ENCODE measurements around the gene OSMR. TPM values are rescaled to one million over a fixed set of nuclear protein-coding genes. Genes with fewer than 3 reads are reported as not detected.

The OSMR gene
- total RNA-seq, 2 experiments from 2014 or later, result not detected

GRCh38 chr5:38874948-38875456 lies 29.2 kb downstream of the OSMR start:
- Histone ChIP-seq H3K4me1 (ENCODE audit: insufficient read depth, low read length, poor library complexity, severe bottlenecking) (no peaks in the 10 kb centered on the region), H3K4me3 (ENCODE audit: low read depth, low read length, poor library complexity, severe bottlenecking) (no peak overlapping the region), H3K27ac (ENCODE audit: low read depth, low read length, poor library complexity, severe bottlenecking) (no peak overlapping the region), H3K36me3 (ENCODE audit: insufficient read depth, low read length) (no peaks in the 10 kb centered on the region), H3K9me3 (ENCODE audit: low read length) (no peaks in the 10 kb centered on the region), H3K9me2 (ENCODE audit: insufficient read depth, low read length) (no peaks in the 10 kb centered on the region), H3K79me2 (ENCODE audit: insufficient read depth, low read depth, low read length) (no peaks in the 10 kb centered on the region), H3K4me2 (ENCODE audit: low read length) (no peak overlapping the region), H2AFZ (ENCODE audit: low read length) (no peak overlapping the region), H4K20me1 (ENCODE audit: insufficient read depth, low read length) (no peaks in the 10 kb centered on the region; the same call in 1 of the 2 replicates)
- ChIA-PET POLR2A (no interaction called here), CTCF (ENCODE audit: unreplicated experiment) (no interaction called here)
- DNase-seq (ENCODE audit: low spot score), result no peak
- intact Hi-C loops (cut with micrococcal nuclease; ENCODE audit: unreplicated experiment), result no loop called here
- BruUV-seq (replicated peaks), result no TSS peak
- TF ChIP-seq CTCF (conservative IDR thresholded peaks at IDR 0.05; ENCODE audit: low read length), result no peak
- TF ChIP-seq EZH2phosphoT487 (IDR thresholded peaks at IDR 0.05; ENCODE audit: borderline replicate concordance, low read depth, low read length), result no peak

DNA sequence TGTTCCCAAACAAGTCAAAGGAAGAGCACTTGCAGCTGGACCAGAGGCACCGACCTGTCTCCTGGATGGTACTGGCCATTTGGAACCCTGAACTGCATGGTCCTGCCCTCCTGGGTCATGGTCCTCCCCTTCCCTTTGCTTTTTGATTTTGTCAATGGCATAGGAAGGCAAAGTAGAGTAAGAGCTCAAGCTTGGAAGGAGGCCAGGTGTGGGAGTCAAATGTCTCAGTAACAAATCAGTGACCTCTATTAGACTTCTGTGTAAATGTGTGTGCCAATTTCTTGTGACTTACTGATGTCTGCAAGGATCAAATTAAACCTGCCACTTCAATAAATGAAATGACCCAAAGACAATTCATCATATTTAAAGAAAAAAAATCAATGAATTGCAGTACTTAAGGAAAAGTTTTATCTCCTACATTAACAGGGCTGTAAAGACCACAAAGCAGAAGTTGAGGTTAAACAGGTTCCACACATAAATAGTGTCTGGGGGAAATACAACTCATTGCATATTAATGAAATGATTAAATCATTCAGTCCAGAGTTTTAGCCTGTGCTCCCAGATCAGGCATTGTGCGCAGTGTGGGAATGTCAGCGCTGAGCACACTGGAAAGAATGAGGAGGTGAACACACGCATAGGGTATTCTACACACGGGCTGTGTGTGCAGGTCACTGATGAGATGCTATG lies 32.7 kb downstream of the OSMR start:
- H3K4me3 ChIP-seq (ENCODE audit: low read depth, low read length, poor library complexity, severe bottlenecking), result no peak overlapping the region
- no peak overlapping the region for H3K4me2 ChIP-seq (ENCODE audit: low read length)
- H2AFZ ChIP-seq (ENCODE audit: low read length), result no peak overlapping the region
- ChIA-PET CTCF (ENCODE audit: unreplicated experiment) (no interaction called here), POLR2A (no interaction called here)
- intact Hi-C loops (cut with micrococcal nuclease; ENCODE audit: unreplicated experiment), result no loop called here
- no peaks in the 10 kb centered on the region; the same call in 1 of the 2 replicates for H4K20me1 ChIP-seq (ENCODE audit: insufficient read depth, low read length)
- DNase-seq (ENCODE audit: low spot score), result no peak
- BruUV-seq (replicated peaks), result no TSS peak
- H3K9me2 ChIP-seq (ENCODE audit: insufficient read depth, low read length), result no peaks in the 10 kb centered on the region
- no peak overlapping the region for H3K27ac ChIP-seq (ENCODE audit: low read depth, low read length, poor library complexity, severe bottlenecking)
- no peaks in the 10 kb centered on the region for H3K4me1 ChIP-seq (ENCODE audit: insufficient read depth, low read length, poor library complexity, severe bottlenecking)
- H3K36me3 ChIP-seq (ENCODE audit: insufficient read depth, low read length), result no peaks in the 10 kb centered on the region
- TF ChIP-seq CTCF (conservative IDR thresholded peaks at IDR 0.05; ENCODE audit: low read length) (no peak), EZH2phosphoT487 (IDR thresholded peaks at IDR 0.05; ENCODE audit: borderline replicate concordance, low read depth, low read length) (no peak)
- H3K79me2 ChIP-seq (ENCODE audit: insufficient read depth, low read depth, low read length), result no peaks in the 10 kb centered on the region
- no peaks in the 10 kb centered on the region for H3K9me3 ChIP-seq (ENCODE audit: low read length)

DNA sequence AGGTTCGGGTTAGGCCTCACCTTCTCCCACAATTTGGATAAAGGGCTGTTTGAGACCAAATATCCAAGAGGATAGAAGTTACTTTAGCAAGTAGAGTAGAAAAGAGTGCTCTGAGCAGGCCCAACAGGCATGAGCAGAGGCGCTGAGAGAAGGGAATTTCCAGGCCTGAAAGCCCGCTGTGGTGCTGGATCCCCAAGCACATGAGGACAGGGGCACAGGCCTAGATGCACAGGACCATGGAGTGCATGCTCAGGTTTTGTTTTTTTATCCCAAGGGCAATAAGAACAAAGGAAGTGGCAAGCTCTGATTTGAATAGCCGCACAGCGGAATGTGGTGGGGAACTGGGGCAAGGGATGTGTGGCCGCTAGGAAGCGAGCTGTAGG lies 33.3 kb downstream of the OSMR start:
- no peak overlapping the region for H3K4me2 ChIP-seq (ENCODE audit: low read length)
- H2AFZ ChIP-seq (ENCODE audit: low read length), result no peak overlapping the region
- BruUV-seq (replicated peaks), result no TSS peak
- H3K4me1 ChIP-seq (ENCODE audit: insufficient read depth, low read length, poor library complexity, severe bottlenecking), result no peaks in the 10 kb centered on the region
- no peaks in the 10 kb centered on the region for H3K79me2 ChIP-seq (ENCODE audit: insufficient read depth, low read depth, low read length)
- H3K4me3 ChIP-seq (ENCODE audit: low read depth, low read length, poor library complexity, severe bottlenecking), result no peak overlapping the region
- DNase-seq (ENCODE audit: low spot score), result no peak
- intact Hi-C loops (cut with micrococcal nuclease; ENCODE audit: unreplicated experiment), result no loop called here
- POLR2A ChIA-PET, result no interaction called here
- H3K27ac ChIP-seq (ENCODE audit: low read depth, low read length, poor library complexity, severe bottlenecking), result no peak overlapping the region
- no peaks in the 10 kb centered on the region for H3K36me3 ChIP-seq (ENCODE audit: insufficient read depth, low read length)
- H3K9me2 ChIP-seq (ENCODE audit: insufficient read depth, low read length), result no peaks in the 10 kb centered on the region
- CTCF ChIA-PET (ENCODE audit: unreplicated experiment), result no interaction called here
- no peaks in the 10 kb centered on the region; the same call in 1 of the 2 replicates for H4K20me1 ChIP-seq (ENCODE audit: insufficient read depth, low read length)
- TF ChIP-seq CTCF (conservative IDR thresholded peaks at IDR 0.05; ENCODE audit: low read length) (no peak), EZH2phosphoT487 (IDR thresholded peaks at IDR 0.05; ENCODE audit: borderline replicate concordance, low read depth, low read length) (no peak)
- no peaks in the 10 kb centered on the region for H3K9me3 ChIP-seq (ENCODE audit: low read length)

Measured in OCI-LY7 (cell line).